GM12878 (cell line): ENCODE data around the gene DLG2.

Source experiments
- CTCF ChIP-seq, 3 experiments: IDR thresholded peaks in 2 of 3; conservative IDR thresholded peaks in 1 of 3; 2 replicates each; pipeline ENCODE4 v1.5.1; 2011; ENCODE audit warnings: low read depth in 3 of 3, low read length in 3 of 3, mild to moderate bottlenecking in 3 of 3, control low read depth in 2 of 3, moderate library complexity in 2 of 3, inconsistent platforms in 1 of 3, mixed read lengths in 1 of 3; ENCODE audit not compliant: control insufficient read depth in 2 of 3, insufficient read depth in 1 of 3; ENCODE audit errors: extremely low read depth in 1 of 3
- POLR2A ChIP-seq: IDR thresholded peaks from 2 replicates; pipeline ENCODE4 v1.6.1; 2011; ENCODE audit warnings: low read depth, mild to moderate bottlenecking, low read length

- no peak for TF ChIP-seq CTCF (IDR thresholded peaks at IDR 0.05 in 2 of 3, conservative IDR thresholded peaks at IDR 0.05 in 1 of 3; ENCODE audit: control insufficient read depth in 2 of 3, extremely low read depth in 1 of 3, insufficient read depth in 1 of 3, low read depth in 3 of 3, low read length in 3 of 3)
- no peak for TF ChIP-seq POLR2A
Measured at GRCh38 chr11:85247797-85248196, 379.3 kb downstream of the DLG2 start.
